H9 (cell line): Measurements from ENCODE around the gene EPHA3. TPM values are rescaled to one million over a fixed set of nuclear protein-coding genes. Genes with fewer than 3 reads are reported as not detected.

Experiments
- DNase-seq: peaks from one replicate; pipeline ENCODE4 v3.0.0-alpha.2; 2017
- H2AFZ ChIP-seq: one replicate; pipeline ENCODE4 v1.6.1; 2013; ENCODE audit warnings: mild to moderate bottlenecking, low read length, control low read depth, moderate library complexity
- H2AK5ac ChIP-seq: 2 replicates; pipeline ENCODE4 v1.6.1; 2013; ENCODE audit warnings: low read length, control low read depth, mixed read lengths; ENCODE audit not compliant: insufficient read length
- H2BK120ac ChIP-seq: one replicate; pipeline ENCODE4 v1.6.1; 2013; ENCODE audit warnings: low read depth, mild to moderate bottlenecking, low read length, control low read depth, inconsistent platforms; ENCODE audit not compliant: poor library complexity, severe bottlenecking
- H2BK12ac ChIP-seq: 2 replicates; pipeline ENCODE4 v1.6.1; 2013; ENCODE audit warnings: low read length, control low read depth, mixed read lengths, low read depth; ENCODE audit not compliant: insufficient read length
- H2BK15ac ChIP-seq: 2 replicates; pipeline ENCODE4 v1.6.1; 2013; ENCODE audit warnings: low read depth, low read length, control low read depth
- H2BK20ac ChIP-seq: one replicate; pipeline ENCODE4 v1.6.1; 2013; ENCODE audit warnings: low read depth, mild to moderate bottlenecking, low read length, control low read depth, inconsistent platforms; ENCODE audit not compliant: poor library complexity, severe bottlenecking
- H2BK5ac ChIP-seq: 2 replicates; pipeline ENCODE4 v1.6.1; 2013; ENCODE audit warnings: low read length, control low read depth, mixed read lengths; ENCODE audit not compliant: insufficient read length
- H3K14ac ChIP-seq: 2 replicates; pipeline ENCODE4 v1.6.1; 2013; ENCODE audit warnings: low read length, control low read depth; ENCODE audit not compliant: insufficient read depth
- H3K18ac ChIP-seq: 2 replicates; pipeline ENCODE4 v1.6.1; 2013; ENCODE audit warnings: low read depth, mild to moderate bottlenecking, mixed read lengths, low read length, control low read depth; ENCODE audit not compliant: insufficient read length
- H3K23ac ChIP-seq: 2 replicates; pipeline ENCODE4 v1.6.1; 2013; ENCODE audit warnings: low read length, control low read depth, mixed read lengths, low read depth; ENCODE audit not compliant: insufficient read length
- H3K23me2 ChIP-seq: 2 replicates; pipeline ENCODE4 v1.6.1; 2013; ENCODE audit warnings: low read depth, mild to moderate bottlenecking, mixed read lengths, low read length, control low read depth; ENCODE audit not compliant: insufficient read length, poor library complexity, severe bottlenecking
- H3K27ac ChIP-seq: 2 replicates; pipeline ENCODE4 v1.5.1; 2013; ENCODE audit warnings: low read length, control low read depth, mixed read lengths, low read depth; ENCODE audit not compliant: insufficient read length
- H3K27me3 ChIP-seq: 2 replicates; pipeline ENCODE4 v1.6.1; 2013; ENCODE audit warnings: low read length, control low read depth, inconsistent platforms; ENCODE audit not compliant: insufficient read depth
- H3K4ac ChIP-seq: 2 replicates; pipeline ENCODE4 v1.6.1; 2013; ENCODE audit warnings: low read depth, mild to moderate bottlenecking, control low read depth, inconsistent platforms, low read length, moderate library complexity
- H3K4me1 ChIP-seq: 2 replicates; pipeline ENCODE4 v1.6.1; 2013; ENCODE audit warnings: low read length, control low read depth, inconsistent platforms; ENCODE audit not compliant: insufficient read depth
- H3K4me2 ChIP-seq: 2 replicates; pipeline ENCODE4 v1.6.1; 2013; ENCODE audit warnings: low read length, control low read depth, mixed read lengths; ENCODE audit not compliant: insufficient read length, insufficient read depth
- H3K56ac ChIP-seq: 2 replicates; pipeline ENCODE4 v1.6.1; 2013; ENCODE audit warnings: low read depth, mild to moderate bottlenecking, mixed read lengths, low read length, control low read depth; ENCODE audit not compliant: insufficient read length
- H3K79me1 ChIP-seq: 2 replicates; pipeline ENCODE4 v1.6.1; 2013; ENCODE audit warnings: low read depth, mild to moderate bottlenecking, moderate library complexity, low read length, control low read depth, inconsistent platforms; ENCODE audit not compliant: insufficient read depth, poor library complexity, severe bottlenecking
- H3K79me2 ChIP-seq: 2 replicates; pipeline ENCODE4 v1.6.1; 2013; ENCODE audit warnings: low read length, control low read depth, inconsistent platforms; ENCODE audit not compliant: insufficient read depth
- H3K9ac ChIP-seq: 2 replicates; pipeline ENCODE4 v1.6.1; 2013; ENCODE audit warnings: low read length, control low read depth, mixed read lengths; ENCODE audit not compliant: insufficient read length; ENCODE audit errors: extremely low read depth
- H3K9me3 ChIP-seq: one replicate; pipeline ENCODE4 v1.6.1; 2013; ENCODE audit warnings: low read depth, low read length, inconsistent platforms; ENCODE audit not compliant: control insufficient read depth
- H3T11ph ChIP-seq: one replicate; pipeline ENCODE4 v1.6.1; 2013; ENCODE audit warnings: mild to moderate bottlenecking, low read length, control low read depth, inconsistent platforms
- H4K20me1 ChIP-seq: one replicate; pipeline ENCODE4 v1.6.1; 2013; ENCODE audit not compliant: control insufficient read depth, insufficient read length, insufficient read depth
- H4K5ac ChIP-seq: 2 replicates; pipeline ENCODE4 v1.6.1; 2013; ENCODE audit warnings: low read depth, mild to moderate bottlenecking, mixed read lengths, low read length, control low read depth; ENCODE audit not compliant: insufficient read length
- H4K8ac ChIP-seq: replicated peaks from 2 replicates; pipeline ENCODE4 v1.6.1; 2013; ENCODE audit warnings: low read length, control low read depth, mixed read lengths, low read depth; ENCODE audit not compliant: insufficient read length
- H4K91ac ChIP-seq: 2 replicates; pipeline ENCODE4 v1.6.1; 2013; ENCODE audit warnings: low read depth, mild to moderate bottlenecking, moderate library complexity, mixed read lengths, low read length, control low read depth; ENCODE audit not compliant: insufficient read length
- H3K27ac Mint-ChIP-seq, 3 experiments: 2 replicates in 2 of 3; 3 replicates in 1 of 3; pipeline ENCODE4 v1.8.0; 2020 to 2021; ENCODE audit warnings: mixed read lengths in 3 of 3, mild to moderate bottlenecking in 1 of 3, moderate library complexity in 1 of 3
- H3K27me3 Mint-ChIP-seq: 2 replicates; pipeline ENCODE4 v1.8.0; 2021; ENCODE audit warnings: low read depth, mild to moderate bottlenecking, moderate library complexity, mixed read lengths
- H3K36me3 Mint-ChIP-seq, 3 experiments: 2 replicates in 2 of 3; 3 replicates in 1 of 3; pipeline ENCODE4 v1.8.0; 2020 to 2021; ENCODE audit warnings: low read depth in 3 of 3, mixed read lengths in 3 of 3; ENCODE audit not compliant: insufficient read depth in 1 of 3
- H3K4me1 Mint-ChIP-seq, 2 experiments: 2 replicates each; pipeline ENCODE4 v1.8.0; 2020; ENCODE audit warnings: mixed read lengths in 2 of 2
- H3K4me3 Mint-ChIP-seq, 2 experiments: 2 replicates in 1 of 2; 3 replicates in 1 of 2; pipeline ENCODE4 v1.8.0; 2020 to 2021; ENCODE audit warnings: mild to moderate bottlenecking in 2 of 2, mixed read lengths in 2 of 2, moderate library complexity in 1 of 2
- H3K9me3 Mint-ChIP-seq, 2 experiments: 2 replicates in 1 of 2; 3 replicates in 1 of 2; pipeline ENCODE4 v1.8.0; 2020; ENCODE audit warnings: mild to moderate bottlenecking in 2 of 2, mixed read lengths in 2 of 2, moderate library complexity in 1 of 2
- CTCF ChIP-seq: fragments of 200-600 bp; sonication (generic); conservative IDR thresholded peaks from 3 replicates; pipeline ENCODE4 v1.8.0; 2021; ENCODE audit warnings: antibody characterized with exemption, mild to moderate bottlenecking
- WGBS: extraction: QIAGEN DNeasy Blood & Tissue Kit; methylation state at CpG from one replicate; pipeline ENCODE4 v1.1.7; 2013; ENCODE audit warnings: missing lambda C conversion rate, low lambda C conversion rate, mixed read lengths; ENCODE audit not compliant: insufficient read length; ENCODE audit errors: extremely low coverage; 5-methylcytosine and 5-hydroxymethylcytosine counted together
- total RNA-seq: library from RNA; stranded (reverse); gene quantifications from 2 replicates; pipeline ENCODE4 v1.2.1, GENCODE V29; 2021

EPHA3 gene
- total RNA-seq, 1 experiment from 2014 or later: 0.66 TPM

DNA sequence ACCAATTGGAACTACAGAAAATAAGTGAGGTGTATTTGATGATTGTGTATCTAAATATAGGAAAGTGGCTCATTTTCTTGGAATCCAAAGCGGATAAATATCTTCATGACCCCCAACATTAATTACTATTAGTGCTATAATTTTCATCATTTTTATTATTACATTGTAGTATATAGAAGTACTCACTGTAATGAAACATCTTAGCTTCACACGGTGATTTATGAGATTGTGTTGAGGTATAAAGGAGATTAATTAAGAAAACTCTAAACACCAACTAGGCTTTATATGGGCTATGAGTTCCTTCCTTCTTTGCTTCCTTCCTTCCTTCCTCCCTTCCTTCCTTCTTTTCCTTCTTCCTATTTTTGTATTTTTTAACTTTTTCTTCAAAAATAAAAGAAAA is 52.2 kb downstream of the EPHA3 start:
- H3K9me3 Mint-ChIP-seq: no peaks in the 10 kb centered on the region
- Histone ChIP-seq H3K4me1 (no peaks in the 10 kb centered on the region), H3K14ac (no peak overlapping the region), H4K5ac (no peak overlapping the region), H3T11ph (no peak overlapping the region), H3K4ac (no peak overlapping the region), H3K27ac (no peak overlapping the region), H2AFZ (no peak overlapping the region), H3K4me2 (no peak overlapping the region), H3K23ac (no peak overlapping the region), H4K8ac (no peak overlapping the region), H4K91ac (no peak overlapping the region), H3K18ac (no peak overlapping the region), H4K20me1 (no peaks in the 10 kb centered on the region), H3K9ac (no peak overlapping the region), H2BK15ac (no peak overlapping the region), H3K79me1 (no peaks in the 10 kb centered on the region), H3K27me3 (no peaks in the 10 kb centered on the region), H3K79me2 (no peaks in the 10 kb centered on the region), H3K23me2 (no peaks in the 10 kb centered on the region), H2BK5ac (no peak overlapping the region), H2AK5ac (no peak overlapping the region), H3K56ac (no peak overlapping the region), H2BK12ac (no peak overlapping the region), H2BK20ac (no peak overlapping the region), H3K9me3 (no peaks in the 10 kb centered on the region), H2BK120ac (no peak overlapping the region)
- no peaks in the 10 kb centered on the region for H3K27me3 Mint-ChIP-seq
- H3K27ac Mint-ChIP-seq: no peak overlapping the region
- TF ChIP-seq CTCF: no peak
- peaks cover 14 to 16% of the 10 kb centered on the region in 2 experiments for H3K4me1 Mint-ChIP-seq
- no peak overlapping the region for H3K4me3 Mint-ChIP-seq
- WGBS: no CpG with 5 or more reads among the region's 2 CpGs
- no peak for DNase-seq
- H3K36me3 Mint-ChIP-seq: no peaks in the 10 kb centered on the region
